A172 (cell line): ENCODE results near the gene BHLHE40. TPM values are rescaled to one million over a fixed set of nuclear protein-coding genes. Genes with fewer than 3 reads are reported as not detected.

Experiments used
- DNase-seq: peaks from one replicate; pipeline ENCODE4 v3.0.0-alpha.2; 2015; ENCODE audit warnings: low spot score
- total RNA-seq: library from RNA; depleted of rRNA; stranded (reverse); fragments of >200 nt; shearing (Covaris generic); gene quantifications from 2 replicates; pipeline ENCODE4 v1.2.3, GENCODE V29; 2014

BHLHE40 gene
- total RNA-seq, 1 experiment from 2014 or later, result 91.4 TPM

DNA sequence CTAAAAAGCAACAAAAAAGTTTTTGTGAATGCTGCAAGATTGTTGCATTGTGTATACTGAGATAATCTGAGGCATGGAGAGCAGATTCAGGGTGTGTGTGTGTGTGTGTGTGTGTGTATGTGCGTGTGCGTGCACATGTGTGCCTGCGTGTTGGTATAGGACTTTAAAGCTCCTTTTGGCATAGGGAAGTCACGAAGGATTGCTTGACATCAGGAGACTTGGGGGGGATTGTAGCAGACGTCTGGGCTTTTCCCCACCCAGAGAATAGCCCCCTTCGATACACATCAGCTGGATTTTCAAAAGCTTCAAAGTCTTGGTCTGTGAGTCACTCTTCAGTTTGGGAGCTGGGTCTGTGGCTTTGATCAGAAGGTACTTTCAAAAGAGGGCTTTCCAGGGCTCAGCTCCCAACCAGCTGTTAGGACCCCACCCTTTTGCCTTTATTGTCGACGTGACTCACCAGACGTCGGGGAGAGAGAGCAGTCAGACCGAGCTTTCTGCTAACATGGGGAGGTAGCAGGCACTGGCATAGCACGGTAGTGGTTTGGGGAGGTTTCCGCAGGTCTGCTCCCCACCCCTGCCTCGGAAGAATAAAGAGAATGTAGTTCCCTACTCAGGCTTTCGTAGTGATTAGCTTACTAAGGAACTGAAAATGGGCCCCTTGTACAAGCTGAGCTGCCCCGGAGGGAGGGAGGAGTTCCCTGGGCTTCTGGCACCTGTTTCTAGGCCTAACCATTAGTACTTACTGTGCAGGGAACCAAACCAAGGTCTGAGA is 4.7 kb downstream of the BHLHE40 start:
- DNase-seq, result peak; percentile 96

- no peak for DNase-seq
These were observed 5.3 kb downstream of the BHLHE40 start for GRCh38 chr3:4984511-4984864.

DNA sequence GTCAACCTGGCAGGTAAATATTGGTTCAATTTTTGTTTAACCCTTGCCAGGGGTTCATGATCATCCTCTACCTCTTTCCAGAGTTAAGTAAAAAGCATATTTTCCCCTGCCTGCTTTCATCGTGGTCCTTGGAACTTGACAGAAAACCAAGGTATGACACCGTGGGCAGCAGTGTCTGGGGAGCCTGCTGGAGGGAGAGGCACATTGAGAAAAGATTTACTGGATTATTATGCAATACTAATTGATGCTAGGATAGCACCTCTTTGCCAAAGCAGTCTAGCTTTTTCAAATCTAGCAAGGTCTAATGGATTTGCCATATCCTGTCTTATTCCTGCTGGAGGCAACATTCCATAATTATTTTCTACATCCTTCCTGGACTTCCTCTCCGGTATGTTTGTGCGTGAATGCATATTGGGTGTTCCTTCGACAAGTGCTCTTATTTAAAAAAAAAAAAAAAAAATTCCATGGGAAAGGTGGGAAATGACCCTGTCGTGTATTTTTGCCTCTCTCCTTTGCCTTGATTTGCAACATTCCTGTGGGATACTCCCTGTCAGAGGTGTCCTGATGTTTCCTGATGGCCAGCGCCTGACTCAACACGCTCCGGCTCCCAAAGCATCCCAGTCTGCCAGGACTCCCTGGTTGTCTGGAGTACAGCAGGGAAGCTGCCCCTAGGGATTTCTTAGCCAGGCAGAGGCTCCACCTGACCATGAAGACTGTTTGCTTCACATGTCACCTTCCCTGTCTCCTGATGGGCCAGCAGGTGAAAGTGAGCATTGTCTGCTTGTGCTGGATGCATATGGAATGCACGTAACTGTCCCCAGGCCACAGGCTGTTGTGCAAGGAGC is 6.3 kb downstream of the BHLHE40 start:
- DNase-seq, result peak; percentile 88

GRCh38 chr3:4986175-4986781 is 7.0 kb downstream of the BHLHE40 start:
- DNase-seq, result no peak

DNA sequence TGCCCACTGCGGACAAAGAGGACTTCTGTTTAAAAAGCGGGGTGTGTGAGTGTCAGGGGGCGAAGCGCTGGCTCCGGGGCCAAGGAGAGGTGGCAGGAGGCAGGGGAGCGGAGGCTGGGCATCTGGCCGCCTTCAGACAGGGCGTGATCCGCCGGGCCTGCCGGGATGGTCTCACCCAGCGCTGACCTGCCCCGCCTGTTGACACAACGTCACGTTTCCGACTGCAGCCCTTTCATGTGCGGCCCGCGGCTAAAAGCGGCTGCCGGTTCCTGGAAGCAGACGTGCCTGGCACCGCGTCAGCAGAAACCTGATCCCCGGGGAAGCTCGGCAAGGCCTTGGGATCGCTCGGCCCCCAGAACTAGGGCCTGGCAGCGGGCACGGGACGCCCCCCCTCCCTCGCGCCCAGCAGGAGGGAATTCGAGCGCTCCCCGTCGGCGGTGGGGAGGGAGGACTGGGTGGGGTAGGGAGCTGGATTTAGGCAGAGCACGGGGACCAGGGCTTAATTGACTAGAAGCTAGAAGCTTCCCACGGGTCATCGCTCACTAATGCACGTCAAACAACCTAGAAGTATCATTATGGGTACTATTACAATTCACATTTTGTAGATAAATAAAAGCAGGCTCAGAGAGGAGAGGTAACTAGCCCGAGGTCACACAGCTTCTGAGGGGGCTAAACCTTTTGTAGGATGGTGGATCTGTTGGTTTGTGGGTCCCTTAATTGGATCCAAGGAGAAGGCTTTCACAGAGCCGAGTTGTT is 7.7 kb downstream of the BHLHE40 start:
- DNase-seq, result peak; percentile 96

DNA sequence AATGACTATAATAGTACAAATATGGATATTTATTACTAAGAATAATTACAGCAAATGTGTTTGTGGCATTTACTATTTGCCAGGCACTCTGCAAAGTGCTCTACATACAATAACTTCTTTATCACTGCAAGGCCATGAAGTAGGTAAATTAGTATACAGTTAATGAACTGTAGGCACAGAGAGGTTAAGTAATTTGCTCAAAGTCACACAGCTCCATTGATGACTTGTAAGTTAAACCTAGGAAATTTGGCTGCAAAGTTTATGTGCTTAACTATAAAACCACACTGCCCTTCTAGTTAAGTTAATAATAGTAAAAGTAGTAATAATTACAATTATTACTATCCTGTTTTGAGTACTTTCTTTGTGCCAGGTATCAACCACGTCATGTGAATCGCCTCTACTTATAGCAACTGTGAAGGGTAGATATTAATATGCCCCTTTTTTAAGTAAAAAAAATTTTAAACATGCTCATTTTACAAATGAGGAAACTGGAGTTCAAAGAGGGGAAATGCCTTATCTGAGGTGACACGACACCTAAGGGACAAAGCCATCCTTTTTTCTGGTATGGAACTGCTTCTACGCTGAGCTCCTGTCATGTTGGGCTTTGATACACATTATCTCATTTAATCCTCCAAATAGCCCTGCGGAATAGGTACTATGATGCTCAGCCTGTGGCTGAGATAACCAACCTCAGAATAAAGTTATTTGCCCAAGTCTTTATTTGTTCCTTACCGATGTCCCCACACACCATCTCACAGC is 8.5 kb downstream of the BHLHE40 start:
- no peak for DNase-seq

- peak; percentile 79 for DNase-seq
These were observed 10.0 kb downstream of the BHLHE40 start for GRCh38 chr3:4988983-4989834.

- no peak for DNase-seq
These were observed 10.8 kb downstream of the BHLHE40 start for GRCh38 chr3:4990069-4990468.

- DNase-seq, result no peak
These were observed 12.9 kb downstream of the BHLHE40 start for GRCh38 chr3:4992118-4992517.

DNA sequence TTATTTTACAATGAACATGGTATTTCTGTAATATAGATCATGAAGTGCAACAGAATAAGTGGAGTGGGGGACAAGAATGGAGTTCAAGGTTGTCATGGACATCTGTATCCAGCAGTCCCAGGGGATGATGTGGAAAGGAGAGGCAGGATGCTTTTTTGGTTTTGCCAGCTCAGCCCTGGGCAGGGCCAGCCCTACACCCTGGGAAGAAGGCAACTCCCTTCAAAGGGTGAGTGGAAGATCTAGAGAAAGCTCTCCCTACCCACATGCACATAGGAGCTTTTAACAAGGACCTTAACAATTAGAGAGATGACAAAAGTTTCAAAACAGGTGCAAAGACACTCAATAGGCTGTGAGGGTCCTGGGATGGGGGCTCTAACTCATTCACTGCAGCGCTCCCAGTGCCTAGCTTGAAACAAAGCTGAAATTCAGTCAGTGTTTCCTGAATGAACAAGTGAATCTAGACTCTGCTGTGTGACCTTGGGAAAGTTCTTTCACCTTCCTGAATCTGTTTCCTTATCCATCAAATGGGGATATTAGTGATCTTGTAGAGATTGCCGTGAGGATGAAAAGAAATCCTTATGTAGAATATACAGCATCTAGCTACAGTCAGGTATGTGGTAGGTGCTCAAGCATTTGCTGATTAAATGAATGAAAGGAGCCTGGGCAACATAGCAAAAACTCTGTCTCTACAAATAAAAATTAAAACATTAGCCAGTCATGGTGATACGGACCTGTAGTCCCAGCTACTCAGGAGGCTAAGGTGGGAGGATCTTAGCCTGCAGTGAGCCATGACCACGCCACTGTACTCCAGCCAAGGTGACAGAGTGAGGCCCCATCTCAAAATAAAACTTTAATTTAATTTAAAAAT is 14.3 kb downstream of the BHLHE40 start:
- DNase-seq, result no peak

DNA sequence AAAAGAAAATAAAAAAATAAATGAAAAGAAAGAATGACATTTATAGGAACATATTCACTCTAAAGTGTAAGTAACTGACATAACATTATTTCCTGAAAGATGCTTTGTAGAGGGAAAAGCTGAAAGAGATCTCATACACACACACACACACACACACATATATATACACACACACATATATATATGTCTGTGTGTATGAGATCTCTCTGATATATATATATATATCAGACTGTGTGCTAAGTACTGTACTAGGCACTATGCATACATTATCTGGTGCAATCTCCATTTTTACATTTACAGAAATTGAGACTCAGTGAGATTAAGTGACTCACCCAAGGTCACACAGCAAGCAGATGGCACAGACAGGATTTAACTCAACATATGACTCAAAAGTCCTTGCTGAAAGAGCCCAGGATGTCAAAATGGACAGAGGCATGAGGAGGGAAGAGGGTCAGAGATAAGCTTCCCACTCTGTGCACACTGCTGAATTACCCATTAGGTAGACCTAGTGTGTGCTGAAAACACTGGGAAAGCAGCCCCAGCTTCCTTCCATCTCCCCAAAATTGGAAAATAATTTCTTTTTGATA is 15.0 kb downstream of the BHLHE40 start:
- peak; percentile 61 for DNase-seq

DNA sequence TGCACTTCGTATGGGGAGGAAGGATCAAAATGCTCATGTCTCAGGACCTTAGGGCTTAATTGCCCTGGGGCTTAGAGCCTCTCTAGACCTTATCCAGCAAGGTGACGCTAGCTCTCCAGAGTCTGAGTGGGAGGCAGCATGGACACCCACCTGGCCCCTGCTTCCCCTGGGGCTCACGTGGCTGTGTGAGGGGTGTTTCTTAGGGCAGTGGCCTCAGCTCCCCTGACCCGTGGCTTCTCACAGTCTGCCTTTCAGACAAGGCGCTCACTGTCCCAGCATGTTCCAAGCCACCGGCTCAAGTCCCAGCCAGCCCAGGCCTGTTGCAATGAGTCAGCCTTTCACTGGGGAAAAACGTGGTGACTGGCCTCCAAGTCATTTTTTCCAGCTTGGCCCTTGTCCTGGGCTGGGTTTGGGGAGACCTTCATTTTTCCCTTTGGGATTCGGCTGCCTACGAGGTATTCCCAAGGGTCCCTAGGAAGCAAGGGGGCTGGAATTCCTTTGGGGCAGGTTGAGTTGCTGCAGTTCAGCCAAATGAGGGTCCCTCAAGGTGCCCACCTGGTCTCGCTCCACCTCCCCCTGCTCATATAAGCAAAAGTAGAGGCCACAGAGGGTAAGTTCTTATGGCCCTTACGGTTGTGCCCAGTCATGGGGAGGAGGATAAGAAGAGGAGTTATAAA is 15.7 kb downstream of the BHLHE40 start:
- peak; percentile 95 for DNase-seq

DNA sequence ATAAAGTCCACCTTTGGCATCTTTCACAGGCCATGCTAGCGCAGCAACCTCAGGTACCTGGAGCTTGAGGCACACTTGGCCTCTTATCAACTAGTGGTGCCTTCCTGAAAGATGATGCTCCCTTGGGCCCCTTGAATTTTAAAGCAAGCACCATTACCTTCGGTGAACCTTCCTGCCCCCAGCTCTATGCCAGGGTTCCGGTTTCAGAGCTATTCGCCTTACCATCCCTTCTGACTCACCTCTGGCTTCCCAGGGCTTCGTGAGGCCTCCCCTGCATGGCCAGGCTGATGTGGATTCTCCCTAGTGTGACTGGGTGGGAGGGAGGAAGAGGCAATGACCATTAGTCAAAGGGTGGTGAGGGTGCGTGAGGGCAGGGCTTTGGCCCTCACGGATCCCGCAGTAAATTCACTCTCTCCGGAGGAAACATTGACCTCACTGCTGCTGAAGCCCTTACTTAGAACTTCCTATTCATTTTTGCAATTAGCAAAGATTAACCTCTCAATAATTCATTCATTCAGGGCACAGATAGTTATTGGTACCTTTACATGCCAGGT is 16.3 kb downstream of the BHLHE40 start:
- peak; percentile 88 for DNase-seq

DNA sequence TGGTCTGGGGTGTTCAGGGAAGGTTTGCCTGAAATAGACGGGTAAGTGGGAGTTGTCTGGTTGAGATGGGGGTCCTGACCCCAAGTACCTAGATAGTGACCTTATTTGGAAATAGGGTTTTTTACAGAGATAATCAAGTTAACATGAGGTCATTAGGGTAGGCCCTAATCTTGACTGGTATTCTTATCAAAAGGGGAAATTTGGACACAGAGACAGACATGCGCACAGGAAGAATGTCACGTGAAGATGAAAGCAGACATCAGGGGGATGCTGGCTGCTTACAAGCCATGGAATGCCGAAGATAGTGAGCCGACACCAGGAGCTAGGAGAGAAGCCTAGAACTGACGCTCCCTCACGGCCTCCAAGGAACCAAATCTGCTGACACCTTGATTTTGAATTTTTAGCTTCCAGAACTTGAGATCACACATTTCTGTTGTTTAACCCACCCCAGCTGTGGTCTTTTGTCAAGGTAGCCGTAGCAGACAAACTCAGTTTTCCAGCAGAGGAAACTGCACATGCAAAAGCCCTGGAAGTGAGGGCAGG is 17.1 kb downstream of the BHLHE40 start:
- no peak for DNase-seq

- DNase-seq, result no peak
These were observed 17.6 kb downstream of the BHLHE40 start for GRCh38 chr3:4996771-4997291.

DNA sequence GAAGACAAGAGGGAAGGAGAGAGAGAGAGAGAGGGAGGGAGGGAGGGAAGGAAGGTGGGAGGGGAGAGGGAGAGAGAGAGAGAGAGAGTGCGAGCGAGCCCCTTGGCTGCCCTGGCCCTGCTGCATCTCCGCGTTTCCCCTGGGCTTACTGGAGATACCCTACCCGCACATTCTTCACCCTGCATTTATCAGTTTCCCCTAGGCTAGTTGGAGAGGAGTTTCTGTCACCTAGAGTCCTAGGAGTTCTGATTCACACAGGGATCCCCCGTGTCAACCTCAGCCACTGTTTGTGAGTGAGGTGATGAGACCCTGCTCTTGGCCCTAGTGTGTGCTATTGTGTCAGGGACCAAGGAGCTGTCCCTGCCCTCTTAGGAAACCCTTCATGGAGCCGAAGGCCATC is 18.7 kb downstream of the BHLHE40 start:
- DNase-seq, result no peak

GRCh38 chr3:4999531-5000184 is 20.4 kb downstream of the BHLHE40 start:
- no peak for DNase-seq
